HUES48 (cell line): Measurements from ENCODE around the gene SGSH.

Experiments used
- H3K27ac ChIP-seq: one replicate; pipeline ENCODE4 v1.7.0; 2013; ENCODE audit warnings: low read depth, low read length, inconsistent platforms
- H3K27me3 ChIP-seq: 2 replicates; pipeline ENCODE4 v1.6.1; 2013; ENCODE audit warnings: mild to moderate bottlenecking, low read length; ENCODE audit not compliant: control insufficient read depth, insufficient read depth
- H3K36me3 ChIP-seq: 2 replicates; pipeline ENCODE4 v1.6.1; 2013; ENCODE audit warnings: low read length; ENCODE audit not compliant: control insufficient read depth, insufficient read depth
- H3K4me1 ChIP-seq: 2 replicates; pipeline ENCODE4 v1.6.1; 2013; ENCODE audit warnings: mild to moderate bottlenecking, low read length; ENCODE audit not compliant: control insufficient read depth, insufficient read depth
- H3K4me3 ChIP-seq: 2 replicates; pipeline ENCODE4 v1.5.1; 2013; ENCODE audit warnings: mild to moderate bottlenecking, low read depth, low read length
- H3K9ac ChIP-seq: 2 replicates; pipeline ENCODE4 v1.6.1; 2013; ENCODE audit warnings: mild to moderate bottlenecking, low read depth, low read length, moderate library complexity
- H3K9me3 ChIP-seq: 2 replicates; pipeline ENCODE4 v1.6.1; 2013; ENCODE audit warnings: low read length; ENCODE audit not compliant: control insufficient read depth, insufficient read depth

SGSH gene

GRCh38 chr17:80217703-80218362 lies 2.3 kb downstream of the SGSH start:
- Histone ChIP-seq H3K36me3 (peaks cover 28% of the 10 kb centered on the region), H3K9me3 (no peaks in the 10 kb centered on the region), H3K4me1 (no peaks in the 10 kb centered on the region), H3K27ac (no peak overlapping the region), H3K4me3 (no peak overlapping the region), H3K9ac (no peak overlapping the region), H3K27me3 (no peaks in the 10 kb centered on the region)

GRCh38 chr17:80216473-80217456 lies 3.4 kb downstream of the SGSH start:
- Histone ChIP-seq H3K9me3 (no peaks in the 10 kb centered on the region), H3K4me3 (no peak overlapping the region), H3K36me3 (peaks cover 32% of the 10 kb centered on the region), H3K9ac (no peak overlapping the region), H3K27me3 (no peaks in the 10 kb centered on the region), H3K4me1 (no peaks in the 10 kb centered on the region), H3K27ac (no peak overlapping the region)

GRCh38 chr17:80214878-80215210 lies 5.3 kb downstream of the SGSH start:
- Histone ChIP-seq H3K27ac (no peak overlapping the region), H3K4me3 (no peak overlapping the region), H3K27me3 (no peaks in the 10 kb centered on the region), H3K4me1 (no peaks in the 10 kb centered on the region), H3K9me3 (no peaks in the 10 kb centered on the region), H3K36me3 (peaks cover 51% of the 10 kb centered on the region), H3K9ac (no peak overlapping the region)

DNA sequence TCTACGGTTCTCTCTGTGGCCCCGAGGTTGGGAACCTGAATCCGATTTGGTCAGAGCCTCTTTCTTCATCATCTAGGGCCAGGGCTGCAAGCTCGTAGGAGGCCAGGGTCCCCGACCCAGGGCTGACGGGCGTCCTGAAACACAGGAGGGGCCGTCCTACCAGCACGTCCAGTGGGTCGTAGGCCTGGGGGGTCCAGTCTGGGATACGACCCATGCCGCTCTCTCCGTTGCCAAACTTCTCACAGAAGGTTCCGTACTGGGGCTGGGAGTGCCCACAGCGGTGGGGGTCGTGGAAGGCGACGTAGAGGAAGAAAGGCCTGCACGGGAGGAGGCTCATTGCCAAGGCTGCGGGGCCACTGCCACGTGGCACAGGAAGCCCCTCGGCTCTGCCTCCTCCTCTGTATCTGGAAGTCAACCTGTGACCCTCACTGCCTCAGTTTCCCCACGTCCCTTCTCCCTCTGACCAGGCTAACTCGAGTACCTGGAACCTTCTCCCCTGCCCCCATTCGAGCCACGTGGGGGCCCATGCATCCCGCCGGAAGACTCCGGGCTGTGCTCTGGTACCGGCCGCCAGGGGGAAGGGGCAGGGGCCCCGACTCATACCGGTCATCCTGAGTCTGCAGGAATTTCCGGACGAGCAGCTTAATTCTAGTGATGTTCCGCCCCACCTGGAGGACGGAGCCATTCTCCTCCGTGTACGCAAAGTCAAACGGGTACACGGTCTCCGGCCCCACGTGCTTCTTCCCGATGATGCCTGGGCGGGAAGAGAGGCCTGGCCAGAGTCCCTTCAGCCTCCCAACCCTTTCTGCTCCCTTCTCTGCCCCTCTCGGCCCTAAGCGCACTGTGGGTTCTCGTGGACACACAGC lies 5.9 kb downstream of the SGSH start:
- Histone ChIP-seq H3K9ac (no peak overlapping the region), H3K9me3 (no peaks in the 10 kb centered on the region), H3K27ac (no peak overlapping the region), H3K36me3 (peaks cover 57% of the 10 kb centered on the region), H3K4me3 (no peak overlapping the region), H3K27me3 (no peaks in the 10 kb centered on the region), H3K4me1 (no peaks in the 10 kb centered on the region)

DNA sequence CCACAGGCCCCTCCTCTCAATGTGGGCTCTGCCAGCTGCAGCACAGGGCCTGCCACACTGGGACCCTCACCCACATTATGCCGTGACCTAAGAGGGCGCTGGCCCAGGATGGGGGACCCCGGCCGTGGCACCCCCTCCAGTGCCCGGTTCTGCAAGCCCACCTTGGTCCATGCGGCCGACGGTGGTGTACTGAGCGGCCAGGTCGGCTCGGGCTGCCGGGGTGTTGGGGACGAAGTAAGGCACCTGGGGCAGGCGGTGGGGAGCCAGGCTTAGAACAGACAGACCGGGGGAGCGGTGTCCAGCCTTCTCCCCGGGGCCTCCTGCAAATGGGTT lies 6.5 kb downstream of the SGSH start:
- H3K9me3 ChIP-seq = no peaks in the 10 kb centered on the region
- H3K9ac ChIP-seq = no peak overlapping the region
- H3K27ac ChIP-seq = no peak overlapping the region
- no peaks in the 10 kb centered on the region for H3K4me1 ChIP-seq
- no peaks in the 10 kb centered on the region for H3K27me3 ChIP-seq
- peaks cover 63% of the 10 kb centered on the region for H3K36me3 ChIP-seq
- no peak overlapping the region for H3K4me3 ChIP-seq

GRCh38 chr17:80212962-80213642 lies 7.0 kb downstream of the SGSH start:
- Histone ChIP-seq H3K9ac (no peak overlapping the region), H3K27ac (no peak overlapping the region), H3K4me1 (no peaks in the 10 kb centered on the region), H3K27me3 (no peaks in the 10 kb centered on the region), H3K4me3 (no peak overlapping the region), H3K9me3 (no peaks in the 10 kb centered on the region), H3K36me3 (peaks cover 63% of the 10 kb centered on the region)

- no peaks in the 10 kb centered on the region for H3K4me1 ChIP-seq
- no peak overlapping the region for H3K9ac ChIP-seq
- H3K9me3 ChIP-seq = no peaks in the 10 kb centered on the region
- no peaks in the 10 kb centered on the region for H3K27me3 ChIP-seq
- no peak overlapping the region for H3K27ac ChIP-seq
- H3K36me3 ChIP-seq = peaks cover 61% of the 10 kb centered on the region
- H3K4me3 ChIP-seq = no peak overlapping the region
These were observed 7.6 kb downstream of the SGSH start for GRCh38 chr17:80212511-80212910.

DNA sequence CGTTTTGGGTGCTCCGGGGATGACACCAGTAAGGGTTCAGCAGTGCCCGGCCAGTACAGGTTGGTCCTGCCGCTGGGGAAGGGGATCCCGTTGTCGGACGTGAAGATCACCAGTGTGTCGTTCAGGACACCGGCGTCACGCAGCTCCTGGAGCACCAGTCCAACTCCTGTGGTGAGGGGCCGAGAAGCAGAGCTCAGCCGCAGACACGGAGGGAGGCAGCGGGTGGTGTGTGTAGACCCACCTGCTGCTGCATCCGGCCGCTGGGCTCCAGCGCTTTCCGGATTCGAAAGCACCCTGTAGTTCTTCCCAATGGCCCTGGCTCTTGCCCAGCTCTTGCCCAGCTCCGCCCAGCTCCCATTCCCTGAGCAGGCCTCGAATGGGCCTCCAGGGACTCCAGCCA lies 8.0 kb downstream of the SGSH start:
- Histone ChIP-seq H3K9me3 (no peaks in the 10 kb centered on the region), H3K36me3 (peaks cover 57% of the 10 kb centered on the region), H3K4me1 (no peaks in the 10 kb centered on the region), H3K27ac (no peak overlapping the region), H3K4me3 (no peak overlapping the region), H3K9ac (no peak overlapping the region), H3K27me3 (no peaks in the 10 kb centered on the region)

DNA sequence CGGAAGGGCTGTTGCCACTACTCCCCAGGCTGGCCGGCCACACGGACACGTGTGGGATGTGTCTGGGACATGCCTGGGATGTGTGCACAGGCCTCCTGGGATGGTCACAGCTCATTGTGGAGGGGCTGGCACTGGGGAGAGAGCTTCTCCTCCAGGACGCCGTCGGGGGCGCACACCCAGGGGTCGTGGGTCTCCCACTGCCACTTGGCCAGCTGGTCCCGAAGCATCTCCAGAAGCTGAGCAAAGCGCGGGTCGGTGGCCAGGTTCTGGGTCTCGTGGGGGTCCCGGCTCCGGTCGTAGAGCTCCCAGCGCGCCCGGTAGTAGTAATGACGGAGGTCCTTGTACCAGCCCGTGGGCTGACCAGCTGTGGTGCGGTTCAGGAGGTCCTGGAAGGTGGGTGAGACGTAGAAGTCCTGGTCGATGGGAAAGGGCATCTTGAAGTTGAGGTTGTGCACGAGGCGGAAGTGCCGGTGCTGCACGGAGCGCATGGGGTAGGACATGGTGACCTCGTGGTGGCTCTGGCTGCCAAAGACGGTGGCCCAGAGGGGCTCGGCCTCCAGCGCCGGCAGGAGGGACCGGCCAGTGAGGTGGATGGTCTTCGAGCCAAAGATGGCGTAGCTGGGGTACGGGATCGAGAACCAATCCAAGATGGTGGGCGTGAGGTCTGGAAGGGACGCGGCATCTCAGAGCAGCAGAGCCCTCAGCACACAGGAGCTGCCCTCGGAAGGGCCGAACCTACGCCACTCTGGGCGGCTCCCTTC lies 9.6 kb downstream of the SGSH start:
- no peaks in the 10 kb centered on the region for H3K4me1 ChIP-seq
- H3K27ac ChIP-seq = no peak overlapping the region
- H3K9me3 ChIP-seq = no peaks in the 10 kb centered on the region
- H3K4me3 ChIP-seq = no peak overlapping the region
- peaks cover 47% of the 10 kb centered on the region for H3K36me3 ChIP-seq
- H3K27me3 ChIP-seq = no peaks in the 10 kb centered on the region
- no peak overlapping the region for H3K9ac ChIP-seq

DNA sequence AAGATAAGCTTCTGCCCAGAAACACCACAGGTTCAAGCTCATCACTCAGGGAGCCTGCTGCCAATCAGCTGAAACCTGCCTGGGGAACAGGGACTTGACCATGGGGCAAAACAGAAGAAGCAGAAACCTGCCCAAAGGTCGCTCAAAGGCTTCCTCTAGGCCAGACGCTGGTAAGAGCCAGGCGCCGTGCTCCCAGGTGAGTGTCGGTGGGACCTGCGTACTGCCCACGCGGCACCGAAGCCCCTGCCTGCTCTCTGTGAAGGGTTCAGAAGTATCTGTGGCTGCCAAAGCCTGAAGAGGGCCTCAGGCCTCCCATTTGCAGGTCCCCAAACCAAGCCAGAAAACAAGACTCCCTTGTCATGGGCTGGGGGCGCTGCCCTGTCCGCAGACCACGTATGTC lies 10.4 kb downstream of the SGSH start:
- Histone ChIP-seq H3K4me1 (no peaks in the 10 kb centered on the region), H3K27me3 (no peaks in the 10 kb centered on the region), H3K9me3 (no peaks in the 10 kb centered on the region), H3K4me3 (no peak overlapping the region), H3K27ac (no peak overlapping the region), H3K36me3 (peaks cover 45% of the 10 kb centered on the region), H3K9ac (no peak overlapping the region)
